Measurements from ENCODE around the gene GANAB.

DNA sequence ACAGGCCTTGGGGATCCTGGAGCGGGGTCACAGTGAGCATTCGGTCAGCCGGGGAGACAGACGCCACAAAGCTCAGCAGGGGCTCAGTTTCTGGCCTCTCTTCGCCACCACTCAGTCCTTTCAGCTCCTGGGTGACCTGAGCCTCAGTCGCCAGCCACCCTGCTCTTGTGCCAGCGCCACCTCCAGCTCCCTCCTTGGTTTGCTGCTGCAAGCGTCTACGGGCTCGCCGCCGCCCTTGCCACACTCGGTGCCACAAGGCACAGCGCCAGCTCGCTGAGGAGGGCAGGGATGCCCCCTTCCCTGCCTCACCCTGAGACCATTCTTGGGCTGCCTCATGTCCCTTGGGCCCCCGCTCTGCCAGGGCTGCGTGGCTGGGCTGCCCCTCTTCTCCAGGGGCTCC, 71.3 kb downstream of the GANAB start:
- TF ChIP-seq, protein P1, sequence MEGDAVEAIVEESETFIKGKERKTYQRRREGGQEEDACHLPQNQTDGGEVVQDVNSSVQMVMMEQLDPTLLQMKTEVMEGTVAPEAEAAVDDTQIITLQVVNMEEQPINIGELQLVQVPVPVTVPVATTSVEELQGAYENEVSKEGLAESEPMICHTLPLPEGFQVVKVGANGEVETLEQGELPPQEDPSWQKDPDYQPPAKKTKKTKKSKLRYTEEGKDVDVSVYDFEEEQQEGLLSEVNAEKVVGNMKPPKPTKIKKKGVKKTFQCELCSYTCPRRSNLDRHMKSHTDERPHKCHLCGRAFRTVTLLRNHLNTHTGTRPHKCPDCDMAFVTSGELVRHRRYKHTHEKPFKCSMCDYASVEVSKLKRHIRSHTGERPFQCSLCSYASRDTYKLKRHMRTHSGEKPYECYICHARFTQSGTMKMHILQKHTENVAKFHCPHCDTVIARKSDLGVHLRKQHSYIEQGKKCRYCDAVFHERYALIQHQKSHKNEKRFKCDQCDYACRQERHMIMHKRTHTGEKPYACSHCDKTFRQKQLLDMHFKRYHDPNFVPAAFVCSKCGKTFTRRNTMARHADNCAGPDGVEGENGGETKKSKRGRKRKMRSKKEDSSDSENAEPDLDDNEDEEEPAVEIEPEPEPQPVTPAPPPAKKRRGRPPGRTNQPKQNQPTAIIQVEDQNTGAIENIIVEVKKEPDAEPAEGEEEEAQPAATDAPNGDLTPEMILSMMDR (IDR thresholded peaks at IDR 0.05; ENCODE audit: low read depth, low read length) = no peak
- no peak for TF ChIP-seq POLR2A (IDR thresholded peaks at IDR 0.05; ENCODE audit: extremely low read depth, insufficient read length)
